NCI-H345 treated with DMSO at 0.1 percent for 48 hours (cell line): ENCODE data around the gene LIPG.

Source experiments
- DNase-seq: peaks from one replicate; lab custom pipeline; 2025; ENCODE audit not compliant: unreplicated experiment; lab: John Stamatoyannopoulos, UW

The LIPG gene

GRCh38 chr18:49546278-49546677 lies 15.6 kb upstream of the LIPG start:
- no peak for DNase-seq

DNA sequence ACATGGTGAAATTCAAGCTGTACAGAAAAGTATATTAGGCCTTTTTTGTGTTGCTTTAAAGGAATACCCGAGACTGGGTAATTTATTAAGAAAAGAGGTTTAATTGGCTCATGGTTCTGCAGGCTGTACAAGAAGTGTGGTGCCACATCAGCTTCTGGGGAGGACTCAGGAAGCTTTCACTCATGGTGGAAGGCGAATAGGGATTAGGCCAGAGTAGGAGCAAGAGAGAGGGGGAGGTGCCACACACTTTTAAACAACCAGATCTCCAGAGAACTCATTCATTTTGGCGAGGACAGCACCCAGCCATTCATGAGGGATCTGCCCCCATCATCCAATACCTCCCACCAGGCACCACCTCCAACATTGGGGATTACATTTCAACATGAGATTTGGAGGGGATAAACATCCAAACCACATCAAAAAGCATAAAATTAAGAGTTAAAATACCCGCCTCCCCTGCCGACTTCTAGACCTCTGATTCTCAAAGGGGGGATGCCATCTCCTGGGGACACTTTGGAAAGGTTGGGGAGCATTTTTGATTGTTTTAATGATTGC lies 15.1 kb upstream of the LIPG start:
- DNase-seq: no peak

DNA sequence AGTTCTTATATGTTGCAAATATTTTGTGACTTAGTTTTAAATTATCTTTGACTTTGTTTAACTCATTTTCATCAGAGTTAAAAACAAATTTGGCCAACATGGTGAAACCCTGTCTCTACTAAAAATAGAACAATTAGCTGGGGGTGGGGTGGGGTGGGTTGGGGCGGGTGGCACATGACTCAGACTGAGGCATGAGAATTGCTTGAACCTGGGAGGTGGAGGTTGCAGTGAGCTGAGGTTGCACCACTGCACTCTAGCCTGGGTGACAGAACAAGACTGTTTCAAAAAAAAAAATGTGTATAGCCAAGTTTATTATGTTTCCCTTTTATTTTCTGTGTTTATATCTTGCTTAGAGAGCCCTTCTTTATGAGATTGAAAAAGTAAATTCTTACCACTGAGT lies 14.2 kb upstream of the LIPG start:
- no peak for DNase-seq

DNA sequence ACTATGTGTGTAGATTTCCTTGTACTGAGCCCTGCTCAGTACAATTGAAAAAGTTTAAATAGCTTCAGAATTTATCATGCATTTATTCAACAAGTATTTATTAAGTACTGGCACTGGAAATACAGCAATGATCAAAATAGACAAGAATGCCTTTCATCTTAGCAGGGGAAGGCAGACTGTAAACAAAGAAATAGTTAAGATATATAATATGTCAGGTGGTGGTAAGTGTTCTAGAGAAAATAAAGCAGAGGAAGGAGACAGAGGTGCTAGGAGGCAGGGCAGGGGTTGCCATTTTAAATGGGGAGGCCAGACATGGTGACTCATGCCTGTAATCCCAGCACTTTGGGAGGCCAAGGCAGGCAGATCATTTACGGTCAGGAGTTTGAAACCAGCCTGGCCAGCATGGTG lies 13.6 kb upstream of the LIPG start:
- DNase-seq: no peak

- no peak for DNase-seq
Measured at GRCh38 chr18:49550621-49551339, 11.1 kb upstream of the LIPG start.

GRCh38 chr18:49553003-49553402 lies 8.9 kb upstream of the LIPG start:
- no peak for DNase-seq

- DNase-seq: no peak
Measured at GRCh38 chr18:49555641-49556040, 6.2 kb upstream of the LIPG start.

DNA sequence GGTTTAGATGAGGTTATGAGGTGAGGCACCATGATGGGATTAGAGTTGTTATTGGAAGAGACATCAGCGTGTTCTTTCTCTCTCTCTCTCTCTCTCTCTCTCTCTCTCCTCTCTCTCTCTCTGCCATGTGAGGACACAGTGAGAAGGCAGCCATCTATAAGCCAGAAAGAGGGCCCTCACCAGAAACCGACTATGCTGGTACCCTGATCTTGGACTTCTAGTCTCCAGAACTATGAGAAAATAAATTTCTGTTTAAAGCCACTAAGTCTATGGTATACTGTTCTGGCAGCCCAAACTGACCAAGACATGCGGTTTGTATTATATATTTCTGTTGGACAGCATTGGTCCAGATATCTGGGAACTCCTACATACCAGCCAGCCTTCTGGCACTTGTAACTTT lies 3.5 kb upstream of the LIPG start:
- DNase-seq: no peak

DNA sequence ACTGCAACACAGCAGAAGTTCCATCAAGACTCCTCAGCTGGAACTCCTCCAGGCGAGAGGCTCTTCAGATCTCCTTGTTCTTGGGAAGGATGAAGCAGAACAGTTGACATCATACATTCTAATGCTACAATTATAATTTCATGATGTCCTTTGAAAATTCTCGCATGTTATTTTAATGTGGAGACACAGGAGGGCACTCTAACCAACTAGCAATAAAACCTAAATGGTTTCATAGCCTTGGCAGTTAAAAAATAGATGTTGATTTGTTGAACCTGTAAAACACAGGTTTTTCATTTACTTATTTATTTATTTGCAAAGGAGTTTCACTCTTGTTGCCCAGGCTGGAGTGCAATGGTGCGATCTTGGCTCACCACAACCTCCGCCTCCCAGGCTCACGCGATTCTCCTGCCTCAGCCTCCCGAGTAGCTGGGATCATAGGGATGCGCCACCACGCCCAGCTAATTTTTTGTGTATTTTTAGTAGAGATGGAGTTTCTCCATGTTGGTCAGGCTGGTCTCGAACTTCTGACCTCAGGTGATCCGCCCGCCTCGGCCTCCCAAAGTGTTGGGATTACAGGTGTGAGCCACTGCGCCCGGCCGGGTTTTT lies 2.4 kb upstream of the LIPG start:
- peak; percentile 48 for DNase-seq

DNA sequence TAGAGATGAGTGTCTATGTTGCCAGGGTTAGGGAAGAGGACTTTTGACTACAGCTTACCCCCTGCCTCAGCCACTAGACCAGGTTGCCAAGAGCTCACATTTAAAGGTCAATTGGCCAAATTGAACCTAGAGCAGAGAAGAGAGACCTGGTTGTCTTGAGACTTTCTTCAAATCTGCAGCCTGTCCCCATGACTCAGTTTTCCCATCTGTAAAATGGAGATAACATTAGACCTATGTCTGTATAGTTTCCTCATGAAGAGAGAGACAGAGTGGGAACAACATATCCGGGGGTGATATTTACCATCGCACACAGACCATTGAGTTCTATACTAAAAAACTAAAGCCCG lies 1.6 kb upstream of the LIPG start:
- DNase-seq: no peak

- DNase-seq: peak; percentile 43
Measured at GRCh38 chr18:49560624-49561288, 1.1 kb upstream of the LIPG start.

DNA sequence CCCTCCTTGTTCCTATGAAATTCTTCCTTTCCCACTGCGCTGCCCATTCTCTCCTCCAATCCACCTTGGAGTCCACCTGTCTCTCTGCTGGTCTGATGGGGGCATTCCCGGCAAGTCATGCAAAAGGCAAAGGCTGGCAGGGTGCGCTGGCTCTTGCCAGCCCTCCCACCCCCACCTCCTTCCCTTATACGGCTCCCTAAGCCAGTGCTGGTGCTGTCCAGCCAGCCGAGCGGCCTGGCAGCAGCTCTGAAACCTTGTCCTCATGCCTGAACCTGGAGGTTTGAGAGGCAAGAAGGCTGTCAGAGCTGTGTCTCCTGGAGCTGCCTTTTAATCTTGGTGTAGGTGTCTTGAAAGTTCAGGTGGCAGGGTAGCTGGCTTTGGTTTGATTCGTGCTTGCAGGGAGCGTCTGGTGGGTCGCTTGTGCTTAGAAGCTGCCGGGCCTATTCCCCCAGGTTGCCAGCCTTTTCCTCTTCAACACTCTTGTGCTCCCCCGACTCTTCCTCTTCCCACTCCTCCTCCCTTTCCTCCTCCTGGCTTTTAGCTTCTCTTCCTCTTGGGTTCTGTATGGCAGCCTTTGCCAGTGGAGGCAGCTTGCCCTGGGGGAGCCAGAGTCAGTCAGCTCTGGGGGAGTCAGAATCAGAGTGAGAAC lies 748 bp downstream of the LIPG start:
- no peak for DNase-seq

DNA sequence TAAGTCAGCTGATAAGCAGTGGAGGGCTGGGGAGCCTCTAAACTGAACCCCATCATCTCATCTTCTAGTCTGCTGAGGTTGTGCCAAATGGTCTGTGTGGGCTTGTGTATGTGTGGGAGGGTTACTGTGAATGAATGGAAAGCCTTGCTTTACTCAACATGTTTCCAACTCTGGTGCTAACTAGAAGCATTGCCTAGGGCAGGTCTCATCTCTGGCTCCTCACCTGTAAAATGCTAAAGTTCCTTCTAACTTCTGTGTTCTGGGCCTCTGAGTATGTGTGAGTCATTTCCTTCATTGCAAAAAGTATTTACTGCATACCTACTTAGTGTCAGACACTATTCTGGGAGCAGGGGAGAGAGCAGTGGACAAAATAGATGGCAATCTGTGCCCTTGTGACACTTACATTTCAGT lies 1.3 kb downstream of the LIPG start:
- DNase-seq: no peak

DNA sequence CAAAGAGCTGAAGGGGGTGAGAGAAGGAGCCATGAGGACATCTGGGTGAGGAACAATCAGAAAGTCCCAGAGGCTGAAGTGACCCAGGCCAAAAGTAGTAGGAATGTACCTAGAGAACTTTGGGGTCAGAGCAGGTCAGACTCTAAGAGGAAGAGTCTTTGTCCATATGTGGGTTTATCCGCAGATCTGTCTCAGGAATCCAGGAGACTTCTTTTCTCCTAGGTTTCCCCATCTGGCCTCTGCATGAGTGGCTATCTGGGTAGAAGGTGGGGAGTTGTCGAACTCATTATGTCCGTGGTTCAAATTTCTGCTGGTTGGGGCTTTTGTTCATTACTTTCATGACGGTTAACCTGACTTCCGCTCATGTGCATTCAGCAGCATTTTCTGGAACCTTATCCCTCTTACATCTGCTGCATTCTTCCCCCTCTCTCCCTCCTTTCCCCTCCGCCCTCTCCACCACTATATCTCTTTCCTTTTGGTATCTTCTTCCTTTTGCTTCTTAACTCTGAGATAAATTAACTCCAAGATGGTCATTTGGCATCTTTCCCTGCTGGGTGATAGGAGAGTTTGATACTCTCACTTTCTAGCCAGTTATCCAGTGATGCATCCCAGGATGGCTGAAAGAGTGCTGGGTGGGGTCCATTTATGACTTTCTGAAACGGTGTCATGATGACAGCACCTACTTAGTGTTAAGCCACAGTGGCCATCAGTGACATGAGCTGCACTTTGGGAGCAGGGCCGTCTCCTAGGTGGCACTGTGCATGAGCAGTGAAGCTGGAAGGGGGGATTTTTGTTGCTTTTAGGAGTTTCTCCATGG lies 2.1 kb downstream of the LIPG start:
- no peak for DNase-seq

DNA sequence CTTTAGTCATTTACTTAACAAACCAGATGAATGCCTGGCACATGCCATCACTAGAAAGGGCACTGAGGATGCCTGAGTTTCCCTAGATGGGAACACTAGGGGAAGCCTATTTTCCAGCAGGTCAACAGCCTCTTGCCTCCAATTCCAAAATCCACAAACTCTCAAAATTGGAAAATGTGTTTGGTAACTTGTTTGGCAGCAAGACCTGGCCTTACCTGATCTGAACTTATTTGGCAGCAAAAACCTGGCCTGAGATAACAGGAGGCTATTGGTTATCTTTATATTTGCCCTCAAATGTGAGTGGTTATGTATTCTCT lies 2.6 kb downstream of the LIPG start:
- DNase-seq: no peak

GRCh38 chr18:49565101-49565500 lies 3.2 kb downstream of the LIPG start:
- DNase-seq: no peak

DNA sequence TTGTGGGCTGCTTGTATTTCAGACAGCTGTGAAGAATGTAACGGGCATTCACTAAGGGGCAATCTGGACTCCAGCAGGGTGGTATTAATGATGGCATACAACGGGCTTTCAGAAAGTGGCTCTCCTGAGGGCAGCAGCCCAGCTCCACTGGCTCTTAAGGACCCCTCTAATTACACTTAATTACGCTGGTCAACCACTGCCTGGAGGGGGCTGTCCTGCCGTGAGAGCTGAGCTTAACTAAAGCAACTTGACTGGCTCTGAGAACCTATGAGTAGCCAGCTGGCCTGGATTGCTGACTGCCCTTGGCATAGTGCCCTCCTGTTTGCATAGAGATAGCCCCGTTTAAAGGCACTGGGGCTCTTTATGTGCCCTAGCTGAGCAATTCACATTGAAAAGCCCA lies 3.8 kb downstream of the LIPG start:
- DNase-seq: no peak

DNA sequence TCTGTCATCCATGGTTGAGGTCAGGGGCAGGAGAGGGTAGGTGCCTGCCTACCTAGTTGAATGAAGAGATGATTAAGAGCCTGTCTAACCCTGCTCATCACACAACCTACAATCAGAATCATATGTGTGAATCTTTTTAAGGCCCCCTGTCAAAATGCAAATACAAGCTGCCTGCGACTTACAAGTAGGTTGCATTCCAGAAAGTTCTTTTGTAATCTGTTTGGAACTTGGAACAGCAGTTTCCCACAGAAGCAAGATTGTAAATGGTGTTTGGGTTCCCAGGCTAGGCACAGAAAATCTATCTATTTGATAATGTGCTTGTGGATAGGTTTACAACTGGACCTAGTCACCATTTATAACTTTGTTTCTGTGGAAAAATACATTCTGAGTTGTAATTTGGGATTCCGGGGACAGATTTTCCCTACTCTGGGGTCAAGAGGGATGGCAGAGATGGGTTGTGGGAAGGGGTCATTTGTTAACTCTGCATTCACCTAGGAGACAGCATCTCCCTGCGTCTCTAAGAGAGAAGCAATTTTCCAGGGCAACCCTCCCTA lies 4.4 kb downstream of the LIPG start:
- DNase-seq: no peak

- no peak for DNase-seq
Measured at GRCh38 chr18:49566985-49567384, 5.1 kb downstream of the LIPG start.

DNA sequence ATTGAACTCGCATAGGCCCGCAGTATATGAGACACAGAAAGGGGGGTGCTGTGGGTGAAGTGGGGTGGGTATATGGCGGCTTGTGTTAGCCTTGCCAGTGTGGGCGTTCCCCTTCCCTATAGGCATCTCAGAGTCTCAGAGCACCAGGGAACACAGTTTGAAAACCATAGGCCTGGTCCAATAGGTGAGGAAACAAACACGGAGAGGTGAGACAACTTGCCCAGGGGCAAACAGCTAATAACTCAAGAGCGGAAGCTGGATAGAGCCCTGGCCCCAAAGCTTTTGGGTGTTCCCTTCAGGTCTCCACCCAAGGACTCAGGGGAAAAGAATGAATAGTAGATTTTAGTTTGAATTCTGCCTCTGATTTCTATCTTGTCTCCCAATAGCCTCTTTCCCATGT lies 7.9 kb downstream of the LIPG start:
- no peak for DNase-seq

DNA sequence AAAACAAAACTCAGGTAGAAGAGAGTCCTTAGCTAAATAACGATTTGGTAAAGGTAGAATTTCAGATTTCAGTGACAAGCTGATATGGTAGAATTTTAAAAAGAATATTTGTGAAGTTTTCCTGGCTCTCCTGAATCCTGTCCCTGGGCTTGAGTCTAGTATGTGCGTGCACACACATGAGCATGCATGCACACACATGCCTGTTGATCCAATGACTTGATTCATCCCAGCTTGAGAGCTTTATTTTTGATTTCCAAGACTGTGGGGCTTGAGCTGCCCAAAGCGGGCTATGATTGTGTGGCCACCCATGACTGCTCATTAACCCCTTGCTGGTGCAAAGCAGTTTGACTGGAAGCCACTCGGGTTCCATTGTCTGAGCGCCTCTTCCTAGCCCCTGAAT lies 9.0 kb downstream of the LIPG start:
- no peak for DNase-seq
